K562 (cell line): ENCODE results near the gene TRPM2. TPM values are rescaled to one million over a fixed set of nuclear protein-coding genes. Genes with fewer than 3 reads are reported as not detected.
"Not testable (repeated sequence)": the region's sequence is repeated elsewhere in the genome, so short reads cannot be mapped to it uniquely, and the experiment has no call there.

Experiments used
- ATF1 ChIP-seq, 2 experiments: fragments of 450-650 bp in 1 of 2; IDR thresholded peaks; 2 replicates each; pipeline ENCODE4 v1.6.1; 2016; ENCODE audit warnings: missing compliant biosample characterization in 1 of 2, missing genetic modification characterization in 1 of 2
- ATF3 ChIP-seq, 2 experiments: fragments of 450-650 bp in 1 of 2; sonication (generic) in 1 of 2; formaldehyde crosslinking in 1 of 2; IDR thresholded peaks in 1 of 2; conservative IDR thresholded peaks in 1 of 2; 2 replicates each; pipeline versions ENCODE4 v1.6.1 to v1.8.1; 2016 to 2023; ENCODE audit warnings: mild to moderate bottlenecking in 2 of 2, moderate library complexity in 2 of 2, inconsistent platforms in 1 of 2, missing genetic modification reagents in 1 of 2
- ATF7 ChIP-seq: fragments of 450-650 bp; IDR thresholded peaks from 2 replicates; pipeline ENCODE4 v1.7.1; 2014; ENCODE audit warnings: mild to moderate bottlenecking, moderate library complexity
- CTBP1 ChIP-seq: fragments of 450-650 bp; IDR thresholded peaks from 2 replicates; pipeline ENCODE4 v1.6.1; 2016; ENCODE audit warnings: borderline replicate concordance
- ELF1 ChIP-seq: fragments of 200-800 bp; sonication (Bioruptor generic); IDR thresholded peaks from 2 replicates; pipeline ENCODE4 v1.6.1; 2016; ENCODE audit warnings: missing genetic modification characterization, missing compliant biosample characterization
- ETV1 ChIP-seq: fragments of 450-650 bp; conservative IDR thresholded peaks from 2 replicates; pipeline ENCODE4 v1.6.1; 2016; ENCODE audit warnings: missing genetic modification characterization, control low read depth, low read depth, missing compliant biosample characterization
- ETV5 ChIP-seq: sonication (generic); formaldehyde crosslinking; IDR thresholded peaks from 2 replicates; pipeline ENCODE4 v1.4.0; 2020; ENCODE audit warnings: low read depth, mild to moderate bottlenecking, missing genetic modification reagents
- JUND ChIP-seq, 2 experiments: IDR thresholded peaks; 2 replicates in 1 of 2; 3 replicates in 1 of 2; pipeline ENCODE4 v1.6.1; 2011; ENCODE audit warnings: borderline replicate concordance in 2 of 2, low read depth in 2 of 2, low read length in 2 of 2, improper control_type of control experiment in 1 of 2, missing biosample characterization in 1 of 2, missing genetic modification characterization in 1 of 2, missing genetic modification reagents in 1 of 2
- RAD21 ChIP-seq, 2 experiments: fragments of 250-450 bp in 1 of 2; fragments of 450-650 bp in 1 of 2; sonication (Bioruptor Pico) in 1 of 2; formaldehyde crosslinking in 1 of 2; IDR thresholded peaks in 1 of 2; conservative IDR thresholded peaks in 1 of 2; 2 replicates each; pipeline versions ENCODE4 v1.4.0 to v1.8.0; 2020 to 2022; ENCODE audit warnings: mild to moderate bottlenecking in 2 of 2, moderate library complexity in 1 of 2
- polyA plus RNA-seq, 8 experiments: library from polyadenylated mRNA; depleted of rRNA in 4 of 8; stranded (reverse) in 5 of 8; unstranded in 3 of 8; fragments of >200 nt; fragmentation: Nextera tagmentation in 2 of 8; fragmentation: Illumina TruSeq in 1 of 8; extraction: Ambion mirVana in 2 of 8; extraction: Trizol in 1 of 8; gene quantifications; 2 replicates each; pipeline versions ENCODE4 v1.2.1 to v1.2.3, GENCODE V29; 2011 to 2014; ENCODE audit warnings: inconsistent platforms in 1 of 8, missing spikeins in 1 of 8
- total RNA-seq, 7 experiments: library from RNA; depleted of rRNA in 6 of 7; stranded (reverse); fragments of >200 nt in 6 of 7; fragmentation: Illumina TruSeq in 2 of 7; extraction: Trizol in 2 of 7; gene quantifications; 2 replicates each; pipeline versions ENCODE4 v1.2.1 to v1.2.3, GENCODE V29; 2011 to 2021; ENCODE audit warnings: low replicate concordance in 1 of 7
- TF ChIP-seq, protein P1 (sequence below), 2 experiments: fragments of 450-650 bp; formaldehyde crosslinking in 1 of 2; IDR thresholded peaks; 2 replicates each; pipeline versions ENCODE4 v1.4.0 to v1.6.1; 2014 to 2020; ENCODE audit warnings: mild to moderate bottlenecking in 2 of 2, borderline replicate concordance in 1 of 2, low read depth in 1 of 2
- TF ChIP-seq, protein P2 (sequence below): fragments of 450-650 bp; formaldehyde crosslinking; IDR thresholded peaks from 2 replicates; pipeline ENCODE4 v1.4.0; 2020; ENCODE audit warnings: mild to moderate bottlenecking, moderate library complexity

TRPM2 gene
- total and polyA plus RNA-seq, 9 of the 15 experiments (the other 6 are each of a cell fraction or from before 2014, with no cell fraction given) = 0.33 to 2.1 (median 0.98) TPM; not detected in 2

- TF ChIP-seq ATF7 (peak; percentile 37; the same call in 1 of the 2 replicates), CTBP1 (peak; percentile 40; the same call in 1 of the 2 replicates), ELF1 (peak; percentile 24; the same call in 1 of the 2 replicates), JUND (IDR thresholded peaks at IDR 0.05; ENCODE audit: borderline replicate concordance, low read depth, low read length) (0 out of 2 replicates have a peak, but pooled peaks have one; percentile 24), ETV5 (CRISPR knock-in tag) (0 out of 2 replicates have a peak, but pooled peaks have one; percentile 34), RAD21 (CRISPR knock-in tag; conservative IDR thresholded peaks at IDR 0.05 in 1 of 2, IDR thresholded peaks at IDR 0.05 in 1 of 2) (peak; percentile 25 to 77; a peak in 3 of 4 replicates), ATF1 (tag; IDR thresholded peaks at IDR 0.05) (peak; percentile 76), ETV1 (tag) (peak; percentile 85), ATF3 (IDR thresholded peaks at IDR 0.05) (0 out of 2 replicates have a peak, but pooled peaks have one; percentile 38)
- TF ChIP-seq, protein P1, sequence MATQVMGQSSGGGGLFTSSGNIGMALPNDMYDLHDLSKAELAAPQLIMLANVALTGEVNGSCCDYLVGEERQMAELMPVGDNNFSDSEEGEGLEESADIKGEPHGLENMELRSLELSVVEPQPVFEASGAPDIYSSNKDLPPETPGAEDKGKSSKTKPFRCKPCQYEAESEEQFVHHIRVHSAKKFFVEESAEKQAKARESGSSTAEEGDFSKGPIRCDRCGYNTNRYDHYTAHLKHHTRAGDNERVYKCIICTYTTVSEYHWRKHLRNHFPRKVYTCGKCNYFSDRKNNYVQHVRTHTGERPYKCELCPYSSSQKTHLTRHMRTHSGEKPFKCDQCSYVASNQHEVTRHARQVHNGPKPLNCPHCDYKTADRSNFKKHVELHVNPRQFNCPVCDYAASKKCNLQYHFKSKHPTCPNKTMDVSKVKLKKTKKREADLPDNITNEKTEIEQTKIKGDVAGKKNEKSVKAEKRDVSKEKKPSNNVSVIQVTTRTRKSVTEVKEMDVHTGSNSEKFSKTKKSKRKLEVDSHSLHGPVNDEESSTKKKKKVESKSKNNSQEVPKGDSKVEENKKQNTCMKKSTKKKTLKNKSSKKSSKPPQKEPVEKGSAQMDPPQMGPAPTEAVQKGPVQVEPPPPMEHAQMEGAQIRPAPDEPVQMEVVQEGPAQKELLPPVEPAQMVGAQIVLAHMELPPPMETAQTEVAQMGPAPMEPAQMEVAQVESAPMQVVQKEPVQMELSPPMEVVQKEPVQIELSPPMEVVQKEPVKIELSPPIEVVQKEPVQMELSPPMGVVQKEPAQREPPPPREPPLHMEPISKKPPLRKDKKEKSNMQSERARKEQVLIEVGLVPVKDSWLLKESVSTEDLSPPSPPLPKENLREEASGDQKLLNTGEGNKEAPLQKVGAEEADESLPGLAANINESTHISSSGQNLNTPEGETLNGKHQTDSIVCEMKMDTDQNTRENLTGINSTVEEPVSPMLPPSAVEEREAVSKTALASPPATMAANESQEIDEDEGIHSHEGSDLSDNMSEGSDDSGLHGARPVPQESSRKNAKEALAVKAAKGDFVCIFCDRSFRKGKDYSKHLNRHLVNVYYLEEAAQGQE (IDR thresholded peaks at IDR 0.05; ENCODE audit: borderline replicate concordance) = peak; percentile 27; the same call in 1 of the 2 replicates
- TF ChIP-seq, protein P1 (CRISPR knock-in tag; IDR thresholded peaks at IDR 0.05; ENCODE audit: low read depth) = not testable (repeated sequence)
- TF ChIP-seq JUND (tag; IDR thresholded peaks at IDR 0.05; ENCODE audit: borderline replicate concordance, low read depth, low read length); ATF1 (CRISPR knock-in tag; IDR thresholded peaks at IDR 0.05); ATF3 (CRISPR knock-in tag; conservative IDR thresholded peaks at IDR 0.05): not testable (repeated sequence)
- TF ChIP-seq, protein P2, sequence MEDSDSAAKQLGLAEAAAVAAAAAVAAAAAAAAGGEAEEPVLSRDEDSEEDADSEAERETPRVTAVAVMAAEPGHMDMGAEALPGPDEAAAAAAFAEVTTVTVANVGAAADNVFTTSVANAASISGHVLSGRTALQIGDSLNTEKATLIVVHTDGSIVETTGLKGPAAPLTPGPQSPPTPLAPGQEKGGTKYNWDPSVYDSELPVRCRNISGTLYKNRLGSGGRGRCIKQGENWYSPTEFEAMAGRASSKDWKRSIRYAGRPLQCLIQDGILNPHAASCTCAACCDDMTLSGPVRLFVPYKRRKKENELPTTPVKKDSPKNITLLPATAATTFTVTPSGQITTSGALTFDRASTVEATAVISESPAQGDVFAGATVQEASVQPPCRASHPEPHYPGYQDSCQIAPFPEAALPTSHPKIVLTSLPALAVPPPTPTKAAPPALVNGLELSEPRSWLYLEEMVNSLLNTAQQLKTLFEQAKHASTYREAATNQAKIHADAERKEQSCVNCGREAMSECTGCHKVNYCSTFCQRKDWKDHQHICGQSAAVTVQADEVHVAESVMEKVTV = 0 out of 2 replicates have a peak, but pooled peaks have one; percentile 20
These were observed 126.3 kb downstream of the TRPM2 start (continued) for GRCh38 chr21:44479556-44480199.
